ENCODE results near the gene FHIT.

DNA sequence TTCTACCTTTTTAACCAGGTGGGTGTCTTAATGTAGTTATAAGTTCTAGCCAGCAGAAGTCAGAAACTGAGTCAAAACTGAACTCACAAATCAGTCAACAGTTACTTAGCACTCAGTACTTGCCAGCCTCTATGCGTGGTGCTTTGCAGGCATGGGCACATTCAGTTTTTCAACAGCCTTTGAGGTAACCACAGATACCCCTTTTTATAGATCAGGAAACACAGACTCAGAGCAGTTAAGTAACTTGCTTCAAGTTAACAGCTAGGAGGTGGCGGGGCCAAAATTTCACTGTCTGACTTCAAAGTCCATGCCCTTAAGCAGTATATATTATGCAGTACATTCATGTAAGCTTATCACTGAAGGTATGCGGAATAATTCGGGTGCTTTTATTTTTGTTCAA is 139.4 kb downstream of the FHIT start:
- TF ChIP-seq POLR2AphosphoS5 (IDR thresholded peaks at IDR 0.05; ENCODE audit: low read depth, low read length) = no peak
- TF ChIP-seq SIN3A (IDR thresholded peaks at IDR 0.05; ENCODE audit: borderline replicate concordance, insufficient read depth, low read length) = no peak
- TF ChIP-seq, protein P1, sequence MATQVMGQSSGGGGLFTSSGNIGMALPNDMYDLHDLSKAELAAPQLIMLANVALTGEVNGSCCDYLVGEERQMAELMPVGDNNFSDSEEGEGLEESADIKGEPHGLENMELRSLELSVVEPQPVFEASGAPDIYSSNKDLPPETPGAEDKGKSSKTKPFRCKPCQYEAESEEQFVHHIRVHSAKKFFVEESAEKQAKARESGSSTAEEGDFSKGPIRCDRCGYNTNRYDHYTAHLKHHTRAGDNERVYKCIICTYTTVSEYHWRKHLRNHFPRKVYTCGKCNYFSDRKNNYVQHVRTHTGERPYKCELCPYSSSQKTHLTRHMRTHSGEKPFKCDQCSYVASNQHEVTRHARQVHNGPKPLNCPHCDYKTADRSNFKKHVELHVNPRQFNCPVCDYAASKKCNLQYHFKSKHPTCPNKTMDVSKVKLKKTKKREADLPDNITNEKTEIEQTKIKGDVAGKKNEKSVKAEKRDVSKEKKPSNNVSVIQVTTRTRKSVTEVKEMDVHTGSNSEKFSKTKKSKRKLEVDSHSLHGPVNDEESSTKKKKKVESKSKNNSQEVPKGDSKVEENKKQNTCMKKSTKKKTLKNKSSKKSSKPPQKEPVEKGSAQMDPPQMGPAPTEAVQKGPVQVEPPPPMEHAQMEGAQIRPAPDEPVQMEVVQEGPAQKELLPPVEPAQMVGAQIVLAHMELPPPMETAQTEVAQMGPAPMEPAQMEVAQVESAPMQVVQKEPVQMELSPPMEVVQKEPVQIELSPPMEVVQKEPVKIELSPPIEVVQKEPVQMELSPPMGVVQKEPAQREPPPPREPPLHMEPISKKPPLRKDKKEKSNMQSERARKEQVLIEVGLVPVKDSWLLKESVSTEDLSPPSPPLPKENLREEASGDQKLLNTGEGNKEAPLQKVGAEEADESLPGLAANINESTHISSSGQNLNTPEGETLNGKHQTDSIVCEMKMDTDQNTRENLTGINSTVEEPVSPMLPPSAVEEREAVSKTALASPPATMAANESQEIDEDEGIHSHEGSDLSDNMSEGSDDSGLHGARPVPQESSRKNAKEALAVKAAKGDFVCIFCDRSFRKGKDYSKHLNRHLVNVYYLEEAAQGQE (IDR thresholded peaks at IDR 0.05; ENCODE audit: insufficient read depth in 1 of 2, low read depth in 2 of 2, low read length in 2 of 2) = no peak
